Measurements from ENCODE around the gene NMT2. TPM values are rescaled to one million over a fixed set of nuclear protein-coding genes. Genes with fewer than 3 reads are reported as not detected.
"Not testable (repeated sequence)": the region's sequence is repeated elsewhere in the genome, so short reads cannot be mapped to it uniquely, and the experiment has no call there.

The NMT2 gene
- total RNA-seq, 1 experiment from 2014 or later = 11.8 TPM

DNA sequence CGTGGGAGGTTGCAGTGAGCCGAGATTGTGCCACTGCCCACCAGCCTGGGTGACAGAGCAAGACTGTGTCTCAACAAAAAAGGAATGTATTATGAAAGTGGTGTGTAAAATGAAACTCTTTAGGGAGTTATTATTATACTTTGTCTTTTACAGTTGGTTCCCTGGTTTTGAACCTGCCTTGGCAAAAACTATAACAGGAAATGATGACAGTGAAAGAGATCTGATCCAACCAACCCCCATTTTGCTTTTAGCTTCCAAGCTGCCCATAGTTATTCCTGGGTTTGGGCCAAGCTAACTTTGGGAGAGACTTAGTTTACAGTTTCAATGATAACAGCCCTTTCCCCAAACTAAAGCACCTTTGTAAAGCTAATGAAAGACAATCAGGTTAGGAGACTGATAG, 34.1 kb upstream of the NMT2 start:
- peaks cover 20 to 27% of the 10 kb centered on the region in 2 experiments for H3K4me1 Mint-ChIP-seq
- H4K5ac ChIP-seq (ENCODE audit: insufficient read length, low read depth, low read length) = no peak overlapping the region
- H3K9me3 Mint-ChIP-seq = no peaks in the 10 kb centered on the region
- H2BK5ac ChIP-seq (ENCODE audit: insufficient read length, low read length) = no peak overlapping the region
- H3K27ac Mint-ChIP-seq = no peak overlapping the region
- H3K79me2 ChIP-seq (ENCODE audit: insufficient read depth, low read length) = no peaks in the 10 kb centered on the region
- no peak overlapping the region for H3T11ph ChIP-seq (ENCODE audit: low read length)
- H2BK12ac ChIP-seq (ENCODE audit: insufficient read length, low read depth, low read length) = no peak overlapping the region
- H3K9me3 ChIP-seq (ENCODE audit: control insufficient read depth, low read depth, low read length) = no peaks in the 10 kb centered on the region
- H2AK5ac ChIP-seq (ENCODE audit: insufficient read length, low read length) = no peak overlapping the region
- H2BK120ac ChIP-seq (ENCODE audit: low read depth, low read length, poor library complexity, severe bottlenecking) = no peak overlapping the region
- no peak overlapping the region for H2BK15ac ChIP-seq (ENCODE audit: low read depth, low read length)
- no peak for DNase-seq
- no peaks in the 10 kb centered on the region for H3K27me3 ChIP-seq (ENCODE audit: insufficient read depth, low read length)
- no peak overlapping the region for H4K8ac ChIP-seq (replicated peaks; ENCODE audit: insufficient read length, low read depth, low read length)
- H3K4me2 ChIP-seq (ENCODE audit: insufficient read depth, insufficient read length, low read length) = no peak overlapping the region
- H3K4me3 Mint-ChIP-seq = no peak overlapping the region
- no peaks in the 10 kb centered on the region for H3K79me1 ChIP-seq (ENCODE audit: insufficient read depth, low read depth, low read length, poor library complexity, severe bottlenecking)
- TF ChIP-seq, protein P1, sequence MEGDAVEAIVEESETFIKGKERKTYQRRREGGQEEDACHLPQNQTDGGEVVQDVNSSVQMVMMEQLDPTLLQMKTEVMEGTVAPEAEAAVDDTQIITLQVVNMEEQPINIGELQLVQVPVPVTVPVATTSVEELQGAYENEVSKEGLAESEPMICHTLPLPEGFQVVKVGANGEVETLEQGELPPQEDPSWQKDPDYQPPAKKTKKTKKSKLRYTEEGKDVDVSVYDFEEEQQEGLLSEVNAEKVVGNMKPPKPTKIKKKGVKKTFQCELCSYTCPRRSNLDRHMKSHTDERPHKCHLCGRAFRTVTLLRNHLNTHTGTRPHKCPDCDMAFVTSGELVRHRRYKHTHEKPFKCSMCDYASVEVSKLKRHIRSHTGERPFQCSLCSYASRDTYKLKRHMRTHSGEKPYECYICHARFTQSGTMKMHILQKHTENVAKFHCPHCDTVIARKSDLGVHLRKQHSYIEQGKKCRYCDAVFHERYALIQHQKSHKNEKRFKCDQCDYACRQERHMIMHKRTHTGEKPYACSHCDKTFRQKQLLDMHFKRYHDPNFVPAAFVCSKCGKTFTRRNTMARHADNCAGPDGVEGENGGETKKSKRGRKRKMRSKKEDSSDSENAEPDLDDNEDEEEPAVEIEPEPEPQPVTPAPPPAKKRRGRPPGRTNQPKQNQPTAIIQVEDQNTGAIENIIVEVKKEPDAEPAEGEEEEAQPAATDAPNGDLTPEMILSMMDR (conservative IDR thresholded peaks at IDR 0.05) = no peak
- no peak overlapping the region for H3K27ac ChIP-seq (ENCODE audit: insufficient read length, low read depth, low read length)
- no CpG with 5 or more reads among the region's 2 CpGs for WGBS (ENCODE audit: extremely low coverage, insufficient read length, low lambda C conversion rate)
- no peaks in the 10 kb centered on the region for H4K20me1 ChIP-seq (ENCODE audit: control insufficient read depth, insufficient read depth, insufficient read length)
- no peaks in the 10 kb centered on the region for H3K27me3 Mint-ChIP-seq (ENCODE audit: low read depth)
- H4K91ac ChIP-seq (ENCODE audit: insufficient read length, low read depth, low read length) = no peak overlapping the region
- peaks cover 4% of the 10 kb centered on the region; the same call in 1 of the 2 replicates for H3K4me1 ChIP-seq (ENCODE audit: insufficient read depth, low read length)
- H3K18ac ChIP-seq (ENCODE audit: insufficient read length, low read depth, low read length) = no peak overlapping the region
- H3K4ac ChIP-seq (ENCODE audit: low read depth, low read length) = no peak overlapping the region
- H3K14ac ChIP-seq (ENCODE audit: insufficient read depth, low read length) = no peak overlapping the region
- no peak overlapping the region for H3K23ac ChIP-seq (ENCODE audit: insufficient read length, low read depth, low read length)
- H3K56ac ChIP-seq (ENCODE audit: insufficient read length, low read depth, low read length) = no peak overlapping the region
- H3K9ac ChIP-seq (ENCODE audit: extremely low read depth, insufficient read length, low read length) = no peak overlapping the region
- H3K23me2 ChIP-seq (ENCODE audit: insufficient read length, low read depth, low read length, poor library complexity, severe bottlenecking) = no peaks in the 10 kb centered on the region
- no peak overlapping the region for H2BK20ac ChIP-seq (ENCODE audit: low read depth, low read length, poor library complexity, severe bottlenecking)
- no peaks in the 10 kb centered on the region; a peak in 1 of 7 replicates for H3K36me3 Mint-ChIP-seq (ENCODE audit: insufficient read depth in 1 of 3, low read depth in 3 of 3)
- H2AFZ ChIP-seq (ENCODE audit: low read length) = no peak overlapping the region

DNA sequence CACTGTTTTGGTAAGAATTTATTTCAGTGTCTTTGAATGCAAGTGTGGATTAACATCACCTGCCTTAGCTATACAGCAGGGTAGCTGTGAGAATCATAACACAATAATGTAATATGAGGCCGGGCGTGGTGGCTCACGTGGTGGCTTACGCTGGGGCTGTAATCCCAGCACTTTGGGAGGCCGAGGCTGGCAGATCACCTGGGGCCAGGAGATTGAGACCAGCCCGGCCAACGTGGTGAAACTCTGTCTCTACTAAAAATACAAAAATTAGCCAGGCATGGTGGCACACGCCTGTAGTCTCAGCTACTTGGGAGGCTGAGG, 33.8 kb upstream of the NMT2 start:
- not testable (repeated sequence) for DNase-seq; H3K4ac ChIP-seq (ENCODE audit: low read depth, low read length); H3K18ac ChIP-seq (ENCODE audit: insufficient read length, low read depth, low read length); H3K79me1 ChIP-seq (ENCODE audit: insufficient read depth, low read depth, low read length, poor library complexity, severe bottlenecking); H3K79me2 ChIP-seq (ENCODE audit: insufficient read depth, low read length); H3K9ac ChIP-seq (ENCODE audit: extremely low read depth, insufficient read length, low read length); H2AK5ac ChIP-seq (ENCODE audit: insufficient read length, low read length); H2AFZ ChIP-seq (ENCODE audit: low read length); H2BK12ac ChIP-seq (ENCODE audit: insufficient read length, low read depth, low read length); H3K27me3 ChIP-seq (ENCODE audit: insufficient read depth, low read length); H3K4me3 Mint-ChIP-seq; H4K91ac ChIP-seq (ENCODE audit: insufficient read length, low read depth, low read length); H3K4me1 ChIP-seq (ENCODE audit: insufficient read depth, low read length); H4K5ac ChIP-seq (ENCODE audit: insufficient read length, low read depth, low read length); H3K4me2 ChIP-seq (ENCODE audit: insufficient read depth, insufficient read length, low read length); H3K27ac Mint-ChIP-seq; H4K20me1 ChIP-seq (ENCODE audit: control insufficient read depth, insufficient read depth, insufficient read length); H3K23me2 ChIP-seq (ENCODE audit: insufficient read length, low read depth, low read length, poor library complexity, severe bottlenecking); H2BK15ac ChIP-seq (ENCODE audit: low read depth, low read length); H3K14ac ChIP-seq (ENCODE audit: insufficient read depth, low read length); H2BK120ac ChIP-seq (ENCODE audit: low read depth, low read length, poor library complexity, severe bottlenecking); H3K9me3 Mint-ChIP-seq; H3K27me3 Mint-ChIP-seq (ENCODE audit: low read depth); H3K23ac ChIP-seq (ENCODE audit: insufficient read length, low read depth, low read length); H3T11ph ChIP-seq (ENCODE audit: low read length); H3K27ac ChIP-seq (ENCODE audit: insufficient read length, low read depth, low read length); H3K56ac ChIP-seq (ENCODE audit: insufficient read length, low read depth, low read length); H3K9me3 ChIP-seq (ENCODE audit: control insufficient read depth, low read depth, low read length); H2BK5ac ChIP-seq (ENCODE audit: insufficient read length, low read length); H2BK20ac ChIP-seq (ENCODE audit: low read depth, low read length, poor library complexity, severe bottlenecking); H3K36me3 Mint-ChIP-seq (ENCODE audit: insufficient read depth in 1 of 3, low read depth in 3 of 3); H4K8ac ChIP-seq (replicated peaks; ENCODE audit: insufficient read length, low read depth, low read length)
- no CpG with 5 or more reads among the region's 8 CpGs for WGBS (ENCODE audit: extremely low coverage, insufficient read length, low lambda C conversion rate)
- H3K4me1 Mint-ChIP-seq = peaks cover 20 to 27% of the 10 kb centered on the region in 2 experiments
